GM06990 (cell line): Measurements from ENCODE around the gene EPHB6.

Experiments used
- DNase-seq: peaks from one replicate; pipeline ENCODE4 v3.0.0-alpha.2; 2011; ENCODE audit not compliant: insufficient read length; ENCODE audit errors: extremely low read depth
- H3K27me3 ChIP-seq: replicated peaks from 2 replicates; pipeline ENCODE4 v1.6.0; 2011; ENCODE audit warnings: low read length; ENCODE audit not compliant: control insufficient read depth, insufficient read depth
- H3K36me3 ChIP-seq: 2 replicates; pipeline ENCODE4 v1.5.1; 2011; ENCODE audit warnings: low read length; ENCODE audit not compliant: control insufficient read depth, insufficient read depth
- H3K4me3 ChIP-seq: replicated peaks from 2 replicates; pipeline ENCODE4 v1.5.1; 2011; ENCODE audit warnings: low read depth, mild to moderate bottlenecking, control low read depth, low read length
- TF ChIP-seq, protein P1 (sequence below): IDR thresholded peaks from 2 replicates; pipeline ENCODE4 v1.5.1; 2011; ENCODE audit warnings: low read length, control low read depth, mild to moderate bottlenecking, inconsistent platforms; ENCODE audit not compliant: insufficient read depth, poor library complexity, severe bottlenecking

EPHB6 gene, protein sequence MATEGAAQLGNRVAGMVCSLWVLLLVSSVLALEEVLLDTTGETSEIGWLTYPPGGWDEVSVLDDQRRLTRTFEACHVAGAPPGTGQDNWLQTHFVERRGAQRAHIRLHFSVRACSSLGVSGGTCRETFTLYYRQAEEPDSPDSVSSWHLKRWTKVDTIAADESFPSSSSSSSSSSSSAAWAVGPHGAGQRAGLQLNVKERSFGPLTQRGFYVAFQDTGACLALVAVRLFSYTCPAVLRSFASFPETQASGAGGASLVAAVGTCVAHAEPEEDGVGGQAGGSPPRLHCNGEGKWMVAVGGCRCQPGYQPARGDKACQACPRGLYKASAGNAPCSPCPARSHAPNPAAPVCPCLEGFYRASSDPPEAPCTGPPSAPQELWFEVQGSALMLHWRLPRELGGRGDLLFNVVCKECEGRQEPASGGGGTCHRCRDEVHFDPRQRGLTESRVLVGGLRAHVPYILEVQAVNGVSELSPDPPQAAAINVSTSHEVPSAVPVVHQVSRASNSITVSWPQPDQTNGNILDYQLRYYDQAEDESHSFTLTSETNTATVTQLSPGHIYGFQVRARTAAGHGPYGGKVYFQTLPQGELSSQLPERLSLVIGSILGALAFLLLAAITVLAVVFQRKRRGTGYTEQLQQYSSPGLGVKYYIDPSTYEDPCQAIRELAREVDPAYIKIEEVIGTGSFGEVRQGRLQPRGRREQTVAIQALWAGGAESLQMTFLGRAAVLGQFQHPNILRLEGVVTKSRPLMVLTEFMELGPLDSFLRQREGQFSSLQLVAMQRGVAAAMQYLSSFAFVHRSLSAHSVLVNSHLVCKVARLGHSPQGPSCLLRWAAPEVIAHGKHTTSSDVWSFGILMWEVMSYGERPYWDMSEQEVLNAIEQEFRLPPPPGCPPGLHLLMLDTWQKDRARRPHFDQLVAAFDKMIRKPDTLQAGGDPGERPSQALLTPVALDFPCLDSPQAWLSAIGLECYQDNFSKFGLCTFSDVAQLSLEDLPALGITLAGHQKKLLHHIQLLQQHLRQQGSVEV

GRCh38 chr7:142854372-142855113 lies at the start of gene EPHB6:
TSS of gene EPHB6 (plus strand) at chr7:142855076. CDS start at chr7:142863228, 8,152 bp downstream.
- Histone ChIP-seq H3K27me3 (peaks cover 3% of the 10 kb centered on the region), H3K4me3 (peak within 1 kb of the TSS; percentile 72), H3K36me3 (no peaks in the 10 kb centered on the region)
- TF ChIP-seq, protein P1, sequence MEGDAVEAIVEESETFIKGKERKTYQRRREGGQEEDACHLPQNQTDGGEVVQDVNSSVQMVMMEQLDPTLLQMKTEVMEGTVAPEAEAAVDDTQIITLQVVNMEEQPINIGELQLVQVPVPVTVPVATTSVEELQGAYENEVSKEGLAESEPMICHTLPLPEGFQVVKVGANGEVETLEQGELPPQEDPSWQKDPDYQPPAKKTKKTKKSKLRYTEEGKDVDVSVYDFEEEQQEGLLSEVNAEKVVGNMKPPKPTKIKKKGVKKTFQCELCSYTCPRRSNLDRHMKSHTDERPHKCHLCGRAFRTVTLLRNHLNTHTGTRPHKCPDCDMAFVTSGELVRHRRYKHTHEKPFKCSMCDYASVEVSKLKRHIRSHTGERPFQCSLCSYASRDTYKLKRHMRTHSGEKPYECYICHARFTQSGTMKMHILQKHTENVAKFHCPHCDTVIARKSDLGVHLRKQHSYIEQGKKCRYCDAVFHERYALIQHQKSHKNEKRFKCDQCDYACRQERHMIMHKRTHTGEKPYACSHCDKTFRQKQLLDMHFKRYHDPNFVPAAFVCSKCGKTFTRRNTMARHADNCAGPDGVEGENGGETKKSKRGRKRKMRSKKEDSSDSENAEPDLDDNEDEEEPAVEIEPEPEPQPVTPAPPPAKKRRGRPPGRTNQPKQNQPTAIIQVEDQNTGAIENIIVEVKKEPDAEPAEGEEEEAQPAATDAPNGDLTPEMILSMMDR, result no peak
- peak; percentile 43 for DNase-seq

- Histone ChIP-seq H3K27me3 (no peaks in the 10 kb centered on the region), H3K4me3 (no peak overlapping the region), H3K36me3 (peaks cover 4% of the 10 kb centered on the region)
- TF ChIP-seq, protein P1, result no peak
- no peak for DNase-seq
Observed at GRCh38 chr7:142805350-142806021, 49.4 kb upstream of the EPHB6 start.

- no peak for DNase-seq
- H3K4me3 ChIP-seq, result no peak overlapping the region
- no peaks in the 10 kb centered on the region for H3K27me3 ChIP-seq
- H3K36me3 ChIP-seq, result peaks cover 4% of the 10 kb centered on the region
- TF ChIP-seq, protein P1, result no peak
Observed at GRCh38 chr7:142806022-142806356, 48.9 kb upstream of the EPHB6 start.

DNA sequence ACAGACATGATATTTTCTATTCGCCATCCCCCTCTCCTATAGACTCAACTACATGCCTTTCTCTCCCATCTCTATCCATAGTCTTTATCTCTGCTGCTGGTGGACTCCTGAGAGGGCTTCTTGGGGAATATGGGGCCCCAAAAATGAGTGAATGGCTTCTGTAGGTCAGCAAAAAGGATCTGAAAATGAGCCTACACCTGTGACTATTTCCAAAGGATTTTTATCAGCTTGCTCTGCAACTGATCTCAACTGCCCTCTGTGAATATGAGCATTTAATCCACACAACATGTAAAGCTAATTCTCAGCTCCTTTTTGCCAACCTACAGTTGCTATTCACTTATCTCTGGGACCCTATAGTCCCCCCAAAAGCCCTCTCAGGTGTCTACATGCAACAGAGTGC lies 47.9 kb upstream of the EPHB6 start:
- no peak overlapping the region for H3K4me3 ChIP-seq
- TF ChIP-seq, protein P1, result no peak
- no peak for DNase-seq
- peaks cover 1% of the 10 kb centered on the region; the same call in 1 of the 2 replicates for H3K36me3 ChIP-seq
- H3K27me3 ChIP-seq, result no peaks in the 10 kb centered on the region
